ENCODE measurements around the gene VAV2. TPM values are rescaled to one million over a fixed set of nuclear protein-coding genes. Genes with fewer than 3 reads are reported as not detected.

VAV2 gene
- total RNA-seq, 1 donor from 2014 or later, result 34.6 TPM

- Histone ChIP-seq H3K36me3 (peaks cover 14% of the 10 kb centered on the region), H3K4me1 (no peaks in the 10 kb centered on the region), H3K4me3 (no peak overlapping the region), H3K27me3 (no peaks in the 10 kb centered on the region), H3K9me3 (no peaks in the 10 kb centered on the region), H3K27ac (no peak overlapping the region)
- DNase-seq (no peak), ATAC-seq (peak; percentile 2)
- intact Hi-C loops (cut with DNase I), result no loop called here
- TF ChIP-seq CTCF (IDR thresholded peaks at IDR 0.05), result no peak
These were observed 189.0 kb downstream of the VAV2 start for GRCh38 chr9:133803028-133803585.

- no peak overlapping the region for H3K27ac ChIP-seq
- no peak for TF ChIP-seq CTCF (IDR thresholded peaks at IDR 0.05)
- H3K9me3 ChIP-seq, result no peaks in the 10 kb centered on the region
- no peak overlapping the region for H3K4me3 ChIP-seq
- H3K36me3 ChIP-seq, result peaks cover 8% of the 10 kb centered on the region
- intact Hi-C loops (cut with DNase I), result no loop called here
- H3K27me3 ChIP-seq, result no peaks in the 10 kb centered on the region
- ATAC-seq, result no peak
- no peaks in the 10 kb centered on the region for H3K4me1 ChIP-seq
- no peak for DNase-seq
These were observed 190.4 kb downstream of the VAV2 start for GRCh38 chr9:133801739-133802138.

- intact Hi-C loops (cut with DNase I), result no loop called here
- no peaks in the 10 kb centered on the region for H3K4me1 ChIP-seq
- H3K4me3 ChIP-seq, result no peak overlapping the region
- H3K27ac ChIP-seq, result no peak overlapping the region
- no peak for TF ChIP-seq CTCF (IDR thresholded peaks at IDR 0.05)
- DNase-seq (no peak), ATAC-seq (no peak)
- H3K27me3 ChIP-seq, result no peaks in the 10 kb centered on the region
- no peaks in the 10 kb centered on the region for H3K36me3 ChIP-seq
- no peaks in the 10 kb centered on the region for H3K9me3 ChIP-seq
These were observed 191.9 kb downstream of the VAV2 start for GRCh38 chr9:133800266-133800665.

- H3K4me1 ChIP-seq, result no peaks in the 10 kb centered on the region
- no peaks in the 10 kb centered on the region for H3K9me3 ChIP-seq
- H3K27me3 ChIP-seq, result no peaks in the 10 kb centered on the region
- no peak for DNase-seq
- intact Hi-C loops (cut with DNase I), result no loop called here
- H3K27ac ChIP-seq, result no peak overlapping the region
- no peak for ATAC-seq
- TF ChIP-seq CTCF (IDR thresholded peaks at IDR 0.05), result no peak
- no peak overlapping the region for H3K4me3 ChIP-seq
- no peaks in the 10 kb centered on the region for H3K36me3 ChIP-seq
These were observed 192.4 kb downstream of the VAV2 start for GRCh38 chr9:133799716-133800115.

GRCh38 chr9:133799106-133799505 is 193.0 kb downstream of the VAV2 start:
- no peaks in the 10 kb centered on the region for H3K27me3 ChIP-seq
- no peak for TF ChIP-seq CTCF (IDR thresholded peaks at IDR 0.05)
- H3K36me3 ChIP-seq, result no peaks in the 10 kb centered on the region
- ATAC-seq, result no peak
- no peak overlapping the region for H3K27ac ChIP-seq
- no peaks in the 10 kb centered on the region for H3K9me3 ChIP-seq
- H3K4me3 ChIP-seq, result no peak overlapping the region
- no peak for DNase-seq
- H3K4me1 ChIP-seq, result no peaks in the 10 kb centered on the region
- intact Hi-C loops (cut with DNase I), result no loop called here

- no peaks in the 10 kb centered on the region for H3K27me3 ChIP-seq
- H3K27ac ChIP-seq, result no peak overlapping the region
- intact Hi-C loops (cut with DNase I), result no loop called here
- no peak for DNase-seq
- ATAC-seq, result no peak
- TF ChIP-seq CTCF (IDR thresholded peaks at IDR 0.05), result no peak
- no peaks in the 10 kb centered on the region for H3K9me3 ChIP-seq
- no peak overlapping the region for H3K4me3 ChIP-seq
- peaks cover 5% of the 10 kb centered on the region for H3K4me1 ChIP-seq
- no peaks in the 10 kb centered on the region for H3K36me3 ChIP-seq
These were observed 194.0 kb downstream of the VAV2 start for GRCh38 chr9:133798160-133798559.
